CD4-positive, alpha-beta T cell (primary cell): ENCODE measurements around the gene KRT6B. TPM values are rescaled to one million over a fixed set of nuclear protein-coding genes. Genes with fewer than 3 reads are reported as not detected.
"Not testable (repeated sequence)": the region's sequence is repeated elsewhere in the genome, so short reads cannot be mapped to it uniquely, and the experiment has no call there.

Experiments used
- ATAC-seq: fragments of 200-7000 bp; cut with Tn5 transposase; one replicate; pipeline ENCODE4 v1.10.0; 2022; ENCODE audit warnings: mild to moderate bottlenecking; ENCODE audit not compliant: poor library complexity
- CTCF ChIA-PET: fragments of 350-600 bp; sonication (Branson Sonifier 250); formaldehyde crosslinking; loops from one replicate; lab custom pipeline; 2021; ENCODE audit warnings: antibody characterized with exemption, inconsistent platforms; lab: Charles Lee
- POLR2A ChIA-PET: fragments of 350-600 bp; sonication (Branson Sonifier 250); formaldehyde crosslinking; loops from one replicate; lab custom pipeline; 2021; ENCODE audit warnings: antibody characterized with exemption, inconsistent platforms; lab: Charles Lee
- DNase-seq, 14 experiments: peaks; one replicate each; pipeline ENCODE4 v3.0.0-alpha.2; 2013 to 2020; ENCODE audit warnings: mixed read lengths in 2 of 14
- H3K27ac ChIP-seq, 2 donors: one replicate each; pipeline versions ENCODE4 v1.5.1 to v1.7.0; 2013; ENCODE audit warnings: low read length in 2 of 2, low read depth in 1 of 2, mild to moderate bottlenecking in 1 of 2
- H3K27me3 ChIP-seq, 2 experiments: 1 replicate in 1 of 2; 2 replicates in 1 of 2; pipeline versions ENCODE4 v1.6.1 to v1.7.0; 2013; ENCODE audit warnings: low read length in 2 of 2, control low read depth in 1 of 2, mild to moderate bottlenecking in 1 of 2, moderate library complexity in 1 of 2; ENCODE audit not compliant: insufficient read depth in 2 of 2, control insufficient read depth in 1 of 2
- H3K36me3 ChIP-seq: one replicate; pipeline ENCODE4 v1.6.1; 2013; ENCODE audit warnings: low read length, control low read depth; ENCODE audit not compliant: insufficient read depth
- H3K4me1 ChIP-seq: one replicate; pipeline ENCODE4 v1.6.1; 2013; ENCODE audit warnings: low read length, control low read depth; ENCODE audit not compliant: insufficient read depth
- H3K4me3 ChIP-seq: one replicate; pipeline ENCODE4 v1.5.1; 2013; ENCODE audit warnings: mild to moderate bottlenecking, low read length, moderate library complexity
- H3K9me3 ChIP-seq, 2 experiments: 1 replicate in 1 of 2; 2 replicates in 1 of 2; pipeline versions ENCODE4 v1.6.1 to v1.7.0; 2013; ENCODE audit warnings: low read length in 2 of 2, mild to moderate bottlenecking in 2 of 2, control low read depth in 1 of 2, moderate library complexity in 1 of 2; ENCODE audit not compliant: control insufficient read depth in 1 of 2, insufficient read depth in 1 of 2
- H3K27ac Mint-ChIP-seq: one replicate; pipeline ENCODE4 v1.8.0; 2020; ENCODE audit warnings: mixed read lengths
- H3K27me3 Mint-ChIP-seq: one replicate; pipeline ENCODE4 v1.8.0; 2021; ENCODE audit warnings: mixed read lengths
- H3K36me3 Mint-ChIP-seq: one replicate; pipeline ENCODE4 v1.8.0; 2021; ENCODE audit warnings: low read depth, mixed read lengths
- H3K4me1 Mint-ChIP-seq: one replicate; pipeline ENCODE4 v1.8.0; 2021; ENCODE audit warnings: low read depth, mixed read lengths
- H3K4me3 Mint-ChIP-seq: one replicate; pipeline ENCODE4 v1.8.0; 2020; ENCODE audit warnings: mild to moderate bottlenecking, mixed read lengths
- H3K9me3 Mint-ChIP-seq: one replicate; pipeline ENCODE4 v1.8.0; 2020; ENCODE audit warnings: mixed read lengths
- CTCF ChIP-seq: fragments of 200-600 bp; IDR thresholded peaks from one replicate; pipeline ENCODE4 v1.8.0; 2022; ENCODE audit warnings: antibody characterized with exemption, mild to moderate bottlenecking
- intact Hi-C, 2 experiments: fragments of 100-400 bp; cut with DNase I in 1 of 2; cut with micrococcal nuclease in 1 of 2; formaldehyde crosslinking; loops; one replicate each; pipeline versions ENCODE4 v1.15.1 to v1.9.0; 2023 to 2025; cut with DNase I, micrococcal nuclease
- total RNA-seq, 174 experiments: library from RNA in 2 of 174; stranded (reverse) in 2 of 174; gene quantifications; one replicate each; pipeline ENCODE4 v1.2.3 and lab custom pipeline; 2021 to 2026

The KRT6B gene
- total RNA-seq, 2 experiments from 2014 or later, result not detected

GRCh38 chr12:52413782-52414345, 38.1 kb downstream of the KRT6B start:
- Histone ChIP-seq H3K27me3 (no peaks in the 10 kb centered on the region), H3K36me3 (no peaks in the 10 kb centered on the region), H3K4me1 (no peaks in the 10 kb centered on the region), H3K4me3 (no peak overlapping the region), H3K9me3 (no peaks in the 10 kb centered on the region), H3K27ac (no peak overlapping the region)
- Mint-ChIP-seq H3K27me3 (peaks cover 23% of the 10 kb centered on the region), H3K36me3 (no peaks in the 10 kb centered on the region), H3K4me1 (no peaks in the 10 kb centered on the region), H3K4me3 (no peak overlapping the region), H3K27ac (no peak overlapping the region), H3K9me3 (no peaks in the 10 kb centered on the region)
- intact Hi-C loops, result no loop called here
- DNase-seq (no peak), ATAC-seq (no peak)
- ChIA-PET POLR2A (no interaction called here), CTCF (no interaction called here)
- TF ChIP-seq CTCF, result no peak

GRCh38 chr12:52413202-52413601, 38.7 kb downstream of the KRT6B start:
- intact Hi-C loops, result no loop called here
- DNase-seq (no peak), ATAC-seq (no peak)
- H3K4me3 Mint-ChIP-seq, result no peak overlapping the region
- H3K27ac Mint-ChIP-seq, result no peak overlapping the region
- ChIA-PET POLR2A (no interaction called here), CTCF (no interaction called here)
- no peaks in the 10 kb centered on the region for H3K36me3 ChIP-seq
- H3K27ac ChIP-seq, result no peak overlapping the region
- TF ChIP-seq CTCF, result no peak
- H3K4me1 Mint-ChIP-seq, result no peaks in the 10 kb centered on the region
- no peaks in the 10 kb centered on the region for H3K27me3 ChIP-seq
- no peak overlapping the region for H3K4me3 ChIP-seq
- no peaks in the 10 kb centered on the region for H3K9me3 ChIP-seq
- no peaks in the 10 kb centered on the region for H3K9me3 Mint-ChIP-seq
- H3K36me3 Mint-ChIP-seq, result no peaks in the 10 kb centered on the region
- H3K27me3 Mint-ChIP-seq, result peaks cover 28% of the 10 kb centered on the region
- no peaks in the 10 kb centered on the region for H3K4me1 ChIP-seq

GRCh38 chr12:52411815-52412214, 40.1 kb downstream of the KRT6B start:
- Histone ChIP-seq H3K9me3 (peaks cover 0 to 3% of the 10 kb centered on the region in 2 experiments), H3K27me3 (no peaks in the 10 kb centered on the region), H3K4me1 (no peaks in the 10 kb centered on the region), H3K36me3 (no peaks in the 10 kb centered on the region), H3K27ac (no peak overlapping the region), H3K4me3 (no peak overlapping the region)
- intact Hi-C loops, result no loop called here
- H3K4me3 Mint-ChIP-seq, result no peak overlapping the region
- DNase-seq (no peak), ATAC-seq (no peak)
- ChIA-PET CTCF (no interaction called here), POLR2A (no interaction called here)
- H3K4me1 Mint-ChIP-seq, result no peaks in the 10 kb centered on the region
- peaks cover 33% of the 10 kb centered on the region for H3K27me3 Mint-ChIP-seq
- H3K27ac Mint-ChIP-seq, result no peak overlapping the region
- no peaks in the 10 kb centered on the region for H3K36me3 Mint-ChIP-seq
- TF ChIP-seq CTCF, result no peak
- H3K9me3 Mint-ChIP-seq, result no peaks in the 10 kb centered on the region

GRCh38 chr12:52410589-52411248, 41.2 kb downstream of the KRT6B start:
- peaks cover 32% of the 10 kb centered on the region for H3K27me3 Mint-ChIP-seq
- H3K4me3 ChIP-seq, H3K27ac Mint-ChIP-seq, H3K9me3 ChIP-seq, H3K9me3 Mint-ChIP-seq, H3K4me3 Mint-ChIP-seq, H3K36me3 Mint-ChIP-seq, H3K27me3 ChIP-seq, CTCF ChIA-PET, intact Hi-C loops, H3K4me1 Mint-ChIP-seq, H3K4me1 ChIP-seq, ATAC-seq, DNase-seq, H3K27ac ChIP-seq, POLR2A ChIA-PET, H3K36me3 ChIP-seq: not testable (repeated sequence)
